Thyroid gland (tissue), 4 donors: ENCODE measurements around the gene ST8SIA3.

Source experiments
- POLR2A ChIP-seq, 2 donors: fragments of 450-650 bp; IDR thresholded peaks; one replicate each; pipeline ENCODE4 v1.6.1; 2017; ENCODE audit warnings: antibody characterized with exemption in 2 of 2, mild to moderate bottlenecking in 2 of 2, moderate library complexity in 1 of 2
- TF ChIP-seq, protein P1 (sequence below), 6 experiments: fragments of 200-600 bp in 3 of 6; fragments of 450-650 bp in 3 of 6; sonication (generic) in 3 of 6; IDR thresholded peaks; one replicate each; pipeline ENCODE4 v1.5.1; 2016 to 2019; ENCODE audit warnings: antibody characterized with exemption in 6 of 6, mild to moderate bottlenecking in 2 of 6, inconsistent platforms in 1 of 6, moderate library complexity in 1 of 6

DNA sequence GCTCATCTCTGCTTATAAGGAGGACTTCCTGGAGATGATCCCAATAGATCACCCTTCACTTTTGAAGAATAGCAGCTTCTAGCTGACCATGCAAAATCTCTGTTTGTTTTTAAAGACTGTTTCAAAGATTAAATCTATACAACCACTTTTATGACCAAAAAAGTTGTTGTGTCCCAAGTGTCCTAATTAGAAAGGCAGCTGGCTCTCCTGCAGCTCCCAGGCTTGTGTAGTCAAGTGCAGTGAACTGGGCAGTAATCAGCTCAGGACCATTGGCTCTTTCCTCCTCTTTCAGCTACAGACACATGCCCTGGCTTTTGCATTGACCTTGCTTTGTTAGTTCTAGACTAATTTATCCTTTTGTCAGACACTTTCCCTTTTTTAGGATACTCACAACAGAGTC is 10.4 kb downstream of the ST8SIA3 start:
- TF ChIP-seq, protein P1, sequence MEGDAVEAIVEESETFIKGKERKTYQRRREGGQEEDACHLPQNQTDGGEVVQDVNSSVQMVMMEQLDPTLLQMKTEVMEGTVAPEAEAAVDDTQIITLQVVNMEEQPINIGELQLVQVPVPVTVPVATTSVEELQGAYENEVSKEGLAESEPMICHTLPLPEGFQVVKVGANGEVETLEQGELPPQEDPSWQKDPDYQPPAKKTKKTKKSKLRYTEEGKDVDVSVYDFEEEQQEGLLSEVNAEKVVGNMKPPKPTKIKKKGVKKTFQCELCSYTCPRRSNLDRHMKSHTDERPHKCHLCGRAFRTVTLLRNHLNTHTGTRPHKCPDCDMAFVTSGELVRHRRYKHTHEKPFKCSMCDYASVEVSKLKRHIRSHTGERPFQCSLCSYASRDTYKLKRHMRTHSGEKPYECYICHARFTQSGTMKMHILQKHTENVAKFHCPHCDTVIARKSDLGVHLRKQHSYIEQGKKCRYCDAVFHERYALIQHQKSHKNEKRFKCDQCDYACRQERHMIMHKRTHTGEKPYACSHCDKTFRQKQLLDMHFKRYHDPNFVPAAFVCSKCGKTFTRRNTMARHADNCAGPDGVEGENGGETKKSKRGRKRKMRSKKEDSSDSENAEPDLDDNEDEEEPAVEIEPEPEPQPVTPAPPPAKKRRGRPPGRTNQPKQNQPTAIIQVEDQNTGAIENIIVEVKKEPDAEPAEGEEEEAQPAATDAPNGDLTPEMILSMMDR (IDR thresholded peaks at IDR 0.05), result no peak
- TF ChIP-seq POLR2A (IDR thresholded peaks at IDR 0.05), result no peak
